ENCODE measurements around the gene ZDHHC8. TPM values are rescaled to one million over a fixed set of nuclear protein-coding genes. Genes with fewer than 3 reads are reported as not detected.

The ZDHHC8 gene
- total RNA-seq, 1 experiment from 2014 or later, result 51.7 TPM

- Mint-ChIP-seq H3K4me1 (peaks cover 5 to 12% of the 10 kb centered on the region in 2 experiments), H3K36me3 (ENCODE audit: insufficient read depth in 1 of 3, low read depth in 3 of 3) (no peaks in the 10 kb centered on the region), H3K27me3 (ENCODE audit: low read depth) (no peaks in the 10 kb centered on the region; the same call in 1 of the 2 replicates), H3K4me3 (no peak overlapping the region), H3K27ac (no peak overlapping the region), H3K9me3 (no peaks in the 10 kb centered on the region)
- Histone ChIP-seq H3K79me1 (ENCODE audit: insufficient read depth, low read depth, low read length, poor library complexity, severe bottlenecking) (no peaks in the 10 kb centered on the region), H2BK120ac (ENCODE audit: low read depth, low read length, poor library complexity, severe bottlenecking) (no peak overlapping the region), H3K9me3 (ENCODE audit: control insufficient read depth, low read depth, low read length) (no peaks in the 10 kb centered on the region), H2BK20ac (ENCODE audit: low read depth, low read length, poor library complexity, severe bottlenecking) (no peak overlapping the region), H3K4ac (ENCODE audit: low read depth, low read length) (no peak overlapping the region), H3K23ac (ENCODE audit: insufficient read length, low read depth, low read length) (no peak overlapping the region), H2BK15ac (ENCODE audit: low read depth, low read length) (no peak overlapping the region), H3K23me2 (ENCODE audit: insufficient read length, low read depth, low read length, poor library complexity, severe bottlenecking) (no peaks in the 10 kb centered on the region), H3K27me3 (ENCODE audit: insufficient read depth, low read length) (no peaks in the 10 kb centered on the region), H3K79me2 (ENCODE audit: insufficient read depth, low read length) (no peaks in the 10 kb centered on the region), H2BK12ac (ENCODE audit: insufficient read length, low read depth, low read length) (no peak overlapping the region), H4K20me1 (ENCODE audit: control insufficient read depth, insufficient read depth, insufficient read length) (peaks cover 3% of the 10 kb centered on the region), H3K9ac (ENCODE audit: extremely low read depth, insufficient read length, low read length) (no peak overlapping the region), H3T11ph (ENCODE audit: low read length) (no peak overlapping the region), H3K4me1 (ENCODE audit: insufficient read depth, low read length) (no peaks in the 10 kb centered on the region), H4K91ac (ENCODE audit: insufficient read length, low read depth, low read length) (no peak overlapping the region), H3K4me2 (ENCODE audit: insufficient read depth, insufficient read length, low read length) (no peak overlapping the region), H4K5ac (ENCODE audit: insufficient read length, low read depth, low read length) (no peak overlapping the region), H2BK5ac (ENCODE audit: insufficient read length, low read length) (no peak overlapping the region), H2AK5ac (ENCODE audit: insufficient read length, low read length) (no peak overlapping the region), H3K14ac (ENCODE audit: insufficient read depth, low read length) (no peak overlapping the region), H3K27ac (ENCODE audit: insufficient read length, low read depth, low read length) (no peak overlapping the region), H3K56ac (ENCODE audit: insufficient read length, low read depth, low read length) (no peak overlapping the region), H3K18ac (ENCODE audit: insufficient read length, low read depth, low read length) (no peak overlapping the region), H4K8ac (replicated peaks; ENCODE audit: insufficient read length, low read depth, low read length) (no peak overlapping the region), H2AFZ (ENCODE audit: low read length) (no peak overlapping the region)
- DNase-seq, result no peak
- no peak for TF ChIP-seq CTCF (conservative IDR thresholded peaks at IDR 0.05)
- WGBS (ENCODE audit: extremely low coverage, insufficient read length, low lambda C conversion rate), result no CpG with 5 or more reads among the region's 12 CpGs
Measured at GRCh38 chr22:20187777-20188566, 56.4 kb downstream of the ZDHHC8 start.
